Calu3 (cell line): ENCODE data around the gene TMEM40. TPM values are rescaled to one million over a fixed set of nuclear protein-coding genes. Genes with fewer than 3 reads are reported as not detected.

Experiments used
- BruUV-seq: library from RNA; stranded (reverse); fragments of 400-500 nt; replicated peaks from 2 replicates; lab custom pipeline; 2021; lab: Mats Ljungman, UMichigan
- CTCF ChIA-PET: fragments of 300-600 bp; sonication (Branson Sonifier 250); formaldehyde crosslinking; loops from one replicate; lab custom pipeline; 2022; ENCODE audit warnings: antibody characterized with exemption; lab: Charles Lee
- DNase-seq: peaks from one replicate; pipeline ENCODE4 v3.0.0; 2022
- H3K27ac Mint-ChIP-seq: one replicate; pipeline ENCODE4 v1.8.0; 2022; ENCODE audit warnings: mixed read lengths; ENCODE audit not compliant: unreplicated experiment
- H3K27me3 Mint-ChIP-seq: one replicate; pipeline ENCODE4 v1.8.0; 2022; ENCODE audit warnings: mixed read lengths; ENCODE audit not compliant: unreplicated experiment
- H3K36me3 Mint-ChIP-seq: one replicate; pipeline ENCODE4 v1.8.0; 2022; ENCODE audit warnings: mild to moderate bottlenecking, moderate library complexity, mixed read lengths; ENCODE audit not compliant: insufficient read depth, unreplicated experiment
- H3K4me1 Mint-ChIP-seq: one replicate; pipeline ENCODE4 v1.8.0; 2022; ENCODE audit warnings: mild to moderate bottlenecking, low read depth, mixed read lengths; ENCODE audit not compliant: unreplicated experiment
- H3K4me3 Mint-ChIP-seq: one replicate; pipeline ENCODE4 v1.8.0; 2022; ENCODE audit warnings: mild to moderate bottlenecking, low read depth, moderate library complexity, mixed read lengths; ENCODE audit not compliant: unreplicated experiment
- H3K9me3 Mint-ChIP-seq: one replicate; pipeline ENCODE4 v1.8.0; 2022; ENCODE audit warnings: low read depth, mixed read lengths; ENCODE audit not compliant: unreplicated experiment
- CTCF ChIP-seq: fragments of 200-600 bp; IDR thresholded peaks from one replicate; pipeline ENCODE4 v1.8.0; 2022; ENCODE audit warnings: antibody characterized with exemption; ENCODE audit not compliant: unreplicated experiment
- intact Hi-C: fragments of 100-400 bp; cut with micrococcal nuclease; formaldehyde crosslinking; loops from one replicate; pipeline ENCODE4 v1.10.0; 2022; ENCODE audit not compliant: unreplicated experiment
- total RNA-seq: library from RNA; stranded (reverse); gene quantifications from 2 replicates; pipeline ENCODE4 v1.2.3, GENCODE V29; 2022

TMEM40 gene
- total RNA-seq, 1 experiment from 2014 or later = 0.42 TPM

GRCh38 chr3:12803371-12803770 is 44.3 kb upstream of the TMEM40 start:
- no TSS peak for BruUV-seq
- Mint-ChIP-seq H3K36me3 (no peaks in the 10 kb centered on the region), H3K27me3 (peaks cover 8% of the 10 kb centered on the region), H3K4me3 (no peak overlapping the region), H3K9me3 (no peaks in the 10 kb centered on the region), H3K4me1 (no peaks in the 10 kb centered on the region), H3K27ac (no peak overlapping the region)
- no peak for DNase-seq
- intact Hi-C loops = no loop called here
- CTCF ChIA-PET = interaction anchor here (0.7 kb wide), 1 partner anchor 1761 kb away, joined by 5 read pairs; no protein-coding TSS in a partner anchor
- TF ChIP-seq CTCF = no peak

- Mint-ChIP-seq H3K4me1 (no peaks in the 10 kb centered on the region), H3K9me3 (no peaks in the 10 kb centered on the region), H3K27me3 (peaks cover 35% of the 10 kb centered on the region), H3K27ac (no peak overlapping the region), H3K4me3 (no peak overlapping the region), H3K36me3 (no peaks in the 10 kb centered on the region)
- no peak for DNase-seq
- intact Hi-C loops = loop anchor here (2.0 kb wide), 1 partner anchor 47 kb away; no protein-coding TSS in a partner anchor
- no TSS peak for BruUV-seq
- CTCF ChIA-PET = no interaction called here
- no peak for TF ChIP-seq CTCF
Observed at GRCh38 chr3:12799525-12800440, 40.7 kb upstream of the TMEM40 start.

GRCh38 chr3:12798559-12799179 is 39.6 kb upstream of the TMEM40 start:
- Mint-ChIP-seq H3K27ac (no peak overlapping the region), H3K4me3 (no peak overlapping the region), H3K4me1 (no peaks in the 10 kb centered on the region), H3K36me3 (no peaks in the 10 kb centered on the region), H3K27me3 (peaks cover 40% of the 10 kb centered on the region), H3K9me3 (no peaks in the 10 kb centered on the region)
- CTCF ChIA-PET = no interaction called here
- no TSS peak for BruUV-seq
- TF ChIP-seq CTCF = no peak
- DNase-seq = no peak
- intact Hi-C loops = no loop called here

- H3K4me1 Mint-ChIP-seq = no peaks in the 10 kb centered on the region
- H3K36me3 Mint-ChIP-seq = no peaks in the 10 kb centered on the region
- intact Hi-C loops = no loop called here
- H3K9me3 Mint-ChIP-seq = no peaks in the 10 kb centered on the region
- CTCF ChIA-PET = no interaction called here
- DNase-seq = no peak
- BruUV-seq = no TSS peak
- no peak overlapping the region for H3K27ac Mint-ChIP-seq
- no peak overlapping the region for H3K4me3 Mint-ChIP-seq
- peaks cover 40% of the 10 kb centered on the region for H3K27me3 Mint-ChIP-seq
- no peak for TF ChIP-seq CTCF
Observed at GRCh38 chr3:12797892-12798558, 39.0 kb upstream of the TMEM40 start.
